Activated gamma-delta T cell treated with Interleukin-2 at 50 U/mL for 16 hours (primary cell): ENCODE data around the gene ADCK2.
"Not testable (repeated sequence)": the region's sequence is repeated elsewhere in the genome, so short reads cannot be mapped to it uniquely, and the experiment has no call there.

ENCODE experiments used
- DNase-seq: peaks from one replicate; pipeline ENCODE4 v3.0.0-alpha.2; 2020

Gene ADCK2

DNA sequence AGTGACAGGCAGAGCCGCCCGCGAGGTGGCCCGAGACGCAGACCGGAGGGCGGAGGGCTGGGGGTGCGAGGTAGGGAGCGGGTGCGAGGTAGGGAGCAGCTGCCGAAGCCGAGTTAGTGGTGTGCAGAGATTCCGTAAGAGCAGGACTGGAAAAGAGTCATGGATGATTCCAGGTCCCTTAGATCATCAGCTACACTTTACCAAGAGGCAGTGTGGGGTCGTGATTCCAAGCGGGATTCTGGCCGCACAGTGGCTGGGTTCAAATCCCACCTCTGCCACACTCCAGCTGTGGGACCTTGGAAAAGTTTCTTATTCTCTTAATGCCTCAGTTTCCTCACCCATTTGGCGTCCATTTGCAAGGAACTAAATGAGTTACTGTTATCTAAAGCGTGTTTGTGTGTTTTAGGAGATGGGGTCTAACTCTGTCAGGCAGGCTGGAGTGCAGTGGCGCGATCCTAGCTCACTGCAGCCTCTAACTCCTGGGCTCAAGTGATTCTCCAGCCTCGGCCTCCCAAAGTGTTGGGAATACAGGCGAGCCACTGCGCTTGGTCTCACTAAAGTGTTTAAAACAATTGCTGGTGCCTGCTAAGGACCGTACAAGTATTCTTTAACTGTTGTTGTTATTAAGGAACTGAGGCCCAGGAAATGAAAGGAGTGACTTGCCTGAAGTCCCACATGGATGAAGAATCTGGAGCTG is 24.9 kb downstream of the ADCK2 start:
- DNase-seq = no peak

GRCh38 chr7:140698477-140698876 is 25.7 kb downstream of the ADCK2 start:
- DNase-seq = no peak

DNA sequence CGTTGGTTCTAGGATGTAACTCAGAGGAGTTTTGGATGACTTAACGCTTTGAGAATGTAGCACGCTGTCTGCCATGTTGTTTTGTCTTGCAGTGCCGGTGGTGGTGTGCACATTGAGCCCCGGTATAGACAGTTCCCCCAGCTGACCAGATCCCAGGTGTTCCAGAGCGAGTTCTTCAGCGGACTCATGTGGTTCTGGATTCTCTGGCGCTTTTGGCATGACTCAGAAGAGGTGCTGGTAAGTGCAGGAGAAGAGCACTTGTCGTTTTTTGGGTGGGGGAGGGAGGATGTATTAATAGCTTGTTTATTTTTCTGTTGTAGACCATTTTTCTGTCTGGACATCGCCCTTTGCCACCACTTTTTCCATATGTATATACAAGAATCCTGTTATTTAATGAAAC is 30.0 kb downstream of the ADCK2 start:
- DNase-seq = no peak

GRCh38 chr7:140704205-140704604 is 31.5 kb downstream of the ADCK2 start:
- no peak for DNase-seq

GRCh38 chr7:140707132-140707531 is 34.4 kb downstream of the ADCK2 start:
- no peak for DNase-seq

DNA sequence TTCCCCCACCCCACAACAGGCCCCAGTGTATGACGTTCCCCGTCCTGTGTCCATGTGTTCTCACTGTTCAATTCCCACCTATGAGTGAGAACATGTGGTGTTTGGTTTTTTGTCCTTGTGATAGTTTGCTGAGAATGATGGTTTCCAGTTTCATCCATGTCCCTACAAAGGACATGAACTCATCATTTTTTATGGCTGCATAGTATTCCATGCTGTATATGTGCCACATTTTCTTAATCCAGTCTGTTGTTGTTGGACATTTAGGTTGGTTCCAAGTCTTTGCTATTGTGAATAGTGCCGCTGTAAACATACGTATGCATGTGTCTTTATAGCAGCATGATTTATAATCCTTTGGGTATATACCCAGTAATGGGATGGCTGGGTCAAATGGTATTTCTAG is 36.0 kb downstream of the ADCK2 start:
- not testable (repeated sequence) for DNase-seq

DNA sequence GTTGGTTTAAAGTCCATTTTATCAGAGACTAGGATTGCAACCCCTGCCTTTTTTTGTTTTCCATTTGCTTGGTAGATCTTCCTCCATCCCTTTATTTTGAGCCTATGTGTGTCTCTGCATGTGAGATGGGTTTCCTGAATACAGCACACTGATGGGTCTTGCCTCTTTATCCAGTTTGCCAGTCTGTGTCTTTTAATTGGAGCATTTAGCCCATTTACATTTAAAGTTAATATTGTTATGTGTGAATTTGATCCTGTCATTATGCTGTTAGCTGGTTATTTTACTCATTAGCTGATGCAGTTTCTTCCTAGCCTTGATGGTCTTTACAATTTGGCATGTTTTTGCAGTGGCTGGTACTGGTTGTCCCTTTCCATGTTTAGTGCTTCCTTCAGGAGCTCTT is 39.6 kb downstream of the ADCK2 start:
- not testable (repeated sequence) for DNase-seq

GRCh38 chr7:140714331-140715040 is 41.7 kb downstream of the ADCK2 start:
- no peak for DNase-seq

DNA sequence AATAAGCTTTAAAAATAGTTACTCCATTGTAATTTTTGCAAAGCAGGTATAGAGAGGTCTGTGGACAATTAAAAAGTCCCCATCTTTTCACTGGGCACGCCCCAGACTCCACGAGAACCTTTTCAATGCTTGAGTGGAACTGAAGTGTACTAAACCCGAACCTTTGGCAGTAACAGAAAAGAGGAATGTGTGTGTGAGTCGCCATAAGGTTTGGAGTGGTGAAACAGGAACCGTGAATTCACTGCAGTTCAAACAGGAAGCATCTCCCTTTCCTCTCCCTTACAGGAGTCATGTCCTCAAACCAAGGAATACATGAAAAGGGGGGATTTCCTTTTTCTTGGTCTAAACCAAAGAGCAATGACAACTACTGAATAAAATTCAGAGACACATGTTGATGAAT is 47.0 kb downstream of the ADCK2 start:
- DNase-seq = no peak

GRCh38 chr7:140722254-140722653 is 49.5 kb downstream of the ADCK2 start:
- DNase-seq = no peak

DNA sequence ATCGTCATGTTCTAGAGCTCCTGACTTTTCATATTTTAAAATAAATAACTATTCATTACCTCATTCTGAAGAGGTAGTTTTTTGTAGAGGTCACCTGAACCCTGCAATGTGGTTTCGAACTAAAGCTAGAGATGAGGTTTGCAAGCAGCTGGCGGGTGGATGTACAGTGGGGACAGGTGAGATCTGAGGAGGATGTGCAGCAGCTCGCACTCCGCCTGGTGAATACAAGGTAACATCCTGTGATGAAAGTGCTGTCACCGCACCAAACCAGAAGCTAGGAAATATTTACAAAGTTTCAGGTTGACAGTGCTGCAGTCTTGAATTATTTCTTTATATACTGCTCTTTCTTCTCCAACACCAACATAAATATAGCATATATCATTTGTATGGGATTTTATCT is 50.3 kb downstream of the ADCK2 start:
- DNase-seq = peak; percentile 46

DNA sequence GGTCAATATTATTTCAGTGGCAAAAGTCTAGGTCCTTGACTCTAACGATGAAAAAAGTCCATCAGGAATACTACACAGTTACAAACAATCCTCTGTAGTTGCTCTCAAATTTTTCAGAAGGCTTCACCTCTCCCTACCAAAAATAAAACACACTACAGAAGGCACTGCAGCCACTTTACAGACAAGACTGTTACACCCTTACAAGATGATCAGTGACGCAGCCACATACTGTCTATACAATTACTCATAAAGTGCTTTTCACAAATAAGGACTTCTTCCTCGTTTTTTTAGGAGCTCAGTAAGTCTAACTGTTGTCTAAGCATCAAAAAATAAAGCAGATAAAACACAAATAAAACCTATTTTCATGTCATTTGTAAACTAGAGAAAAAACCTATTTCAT is 50.8 kb downstream of the ADCK2 start:
- DNase-seq = no peak

DNA sequence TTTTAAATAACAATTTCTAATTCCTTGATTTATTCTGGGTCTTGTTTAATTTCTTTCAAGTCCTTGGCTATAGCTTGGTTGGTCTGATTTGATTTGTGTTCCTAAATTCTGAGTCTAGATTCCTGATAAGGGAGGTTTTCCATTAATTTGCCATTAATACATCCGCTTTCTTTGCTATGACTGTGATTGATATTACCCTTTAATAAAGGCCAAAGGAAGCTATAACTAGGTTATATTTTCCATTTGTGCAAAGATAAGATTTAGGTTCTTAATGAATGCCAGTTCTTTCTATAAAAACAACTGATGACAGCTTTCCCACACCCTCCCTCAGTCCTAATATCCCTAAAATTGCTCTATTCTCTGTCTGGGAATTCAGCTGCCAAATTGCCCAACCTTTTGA is 52.0 kb downstream of the ADCK2 start:
- no peak for DNase-seq

GRCh38 chr7:140726281-140726680 is 53.5 kb downstream of the ADCK2 start:
- no peak for DNase-seq

GRCh38 chr7:140732416-140732815 is 59.7 kb downstream of the ADCK2 start:
- no peak for DNase-seq

- no peak for DNase-seq
Measured at GRCh38 chr7:140734096-140734495, 61.4 kb downstream of the ADCK2 start.

DNA sequence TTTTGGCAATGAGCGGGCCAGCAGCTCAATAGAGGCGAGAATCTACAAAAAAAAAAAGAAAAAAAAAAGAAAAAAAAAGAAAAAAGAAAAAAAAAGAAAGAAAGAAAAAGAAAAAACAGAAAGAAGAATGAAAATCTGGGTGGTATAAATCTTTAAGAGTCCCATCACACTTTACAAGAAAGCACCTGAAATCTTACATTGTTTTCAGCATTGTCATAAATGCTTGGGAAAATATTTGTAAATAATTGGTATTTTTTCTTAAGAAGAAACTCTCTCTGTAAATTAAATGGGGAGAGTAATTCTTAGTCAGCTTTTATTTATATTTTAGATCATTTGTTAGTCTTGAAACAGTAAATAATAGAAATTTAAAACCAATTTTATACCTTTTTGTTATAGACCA is 62.0 kb downstream of the ADCK2 start:
- no peak for DNase-seq

- DNase-seq = no peak
Measured at GRCh38 chr7:140738280-140738679, 65.5 kb downstream of the ADCK2 start.

DNA sequence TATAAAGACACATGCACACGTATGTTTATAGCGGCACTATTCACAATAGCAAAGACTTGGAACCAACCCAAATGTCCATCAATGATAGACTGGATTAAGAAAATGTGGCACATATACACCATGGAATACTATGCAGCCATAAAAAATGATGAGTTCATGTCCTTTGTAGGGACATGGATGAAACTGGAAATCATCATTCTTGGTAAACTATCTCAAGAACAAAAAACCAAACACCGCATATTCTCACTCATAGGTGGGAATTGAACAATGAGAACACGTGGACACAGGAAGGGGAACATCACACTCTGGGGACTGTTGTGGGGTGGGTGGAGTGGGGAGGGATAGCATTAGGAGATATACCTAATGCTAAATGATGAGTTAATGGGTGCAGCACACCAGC is 70.5 kb downstream of the ADCK2 start:
- not testable (repeated sequence) for DNase-seq

DNA sequence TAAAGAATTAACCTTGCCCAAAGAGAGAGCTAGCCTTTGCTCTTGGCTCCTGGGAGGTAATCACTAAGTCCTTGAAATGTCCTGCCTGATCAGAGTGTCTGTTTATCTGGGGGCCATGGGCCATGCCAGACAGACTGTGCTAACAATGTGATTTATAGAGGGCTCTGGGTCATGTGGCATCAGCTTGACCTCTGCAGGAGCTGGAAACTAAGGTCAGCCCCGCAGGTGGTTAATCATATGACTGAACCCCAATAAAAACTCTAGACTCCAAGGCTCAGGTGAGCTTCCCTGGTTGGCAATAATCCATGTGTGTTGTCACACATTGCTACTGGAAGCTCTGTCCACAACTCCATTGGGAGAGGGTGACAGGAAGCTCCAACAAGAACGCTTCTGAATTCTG is 71.3 kb downstream of the ADCK2 start:
- DNase-seq = no peak
